Stimulated activated CD8-positive, alpha-beta memory T cell treated with anti-CD3 and anti-CD28 coated beads, Interleukin-4, amount 100 ng/mL, for 1 hour (primary cell): ENCODE measurements around the gene NFKBIE.

Experiments used
- DNase-seq, 2 donors: peaks; one replicate each; pipeline ENCODE4 v3.0.0-alpha.2; 2020; ENCODE audit warnings: low read depth in 2 of 2, low spot score in 1 of 2

NFKBIE gene

DNA sequence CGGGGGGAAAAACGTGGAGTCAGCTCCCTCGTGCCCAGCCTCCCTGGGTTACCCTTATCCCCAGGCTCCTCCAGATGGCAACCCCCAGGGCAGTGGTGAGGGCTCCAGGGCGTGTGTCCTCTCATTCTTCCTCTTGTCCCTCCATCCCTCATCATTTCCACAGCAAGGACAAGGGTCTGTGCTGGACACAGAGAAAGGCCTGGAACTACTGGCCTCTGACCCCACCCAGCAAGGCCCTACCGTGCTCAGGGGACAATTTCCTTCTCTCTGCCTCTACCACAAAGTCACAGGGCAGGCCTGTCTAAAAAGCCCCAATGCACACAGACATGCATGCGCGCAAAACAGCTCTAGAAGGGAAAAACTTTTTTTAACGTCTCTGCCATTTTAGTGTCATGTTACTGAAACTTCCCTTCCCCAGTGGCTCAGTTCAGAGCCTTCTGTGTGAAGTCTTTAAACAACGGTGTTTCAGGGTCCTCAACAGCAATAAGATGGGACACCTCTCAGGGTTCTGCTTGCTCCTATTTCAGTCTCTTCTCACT lies 7.0 kb downstream of the NFKBIE start:
- DNase-seq = no peak

GRCh38 chr6:44257753-44258324 lies 7.5 kb downstream of the NFKBIE start:
- no peak for DNase-seq

DNA sequence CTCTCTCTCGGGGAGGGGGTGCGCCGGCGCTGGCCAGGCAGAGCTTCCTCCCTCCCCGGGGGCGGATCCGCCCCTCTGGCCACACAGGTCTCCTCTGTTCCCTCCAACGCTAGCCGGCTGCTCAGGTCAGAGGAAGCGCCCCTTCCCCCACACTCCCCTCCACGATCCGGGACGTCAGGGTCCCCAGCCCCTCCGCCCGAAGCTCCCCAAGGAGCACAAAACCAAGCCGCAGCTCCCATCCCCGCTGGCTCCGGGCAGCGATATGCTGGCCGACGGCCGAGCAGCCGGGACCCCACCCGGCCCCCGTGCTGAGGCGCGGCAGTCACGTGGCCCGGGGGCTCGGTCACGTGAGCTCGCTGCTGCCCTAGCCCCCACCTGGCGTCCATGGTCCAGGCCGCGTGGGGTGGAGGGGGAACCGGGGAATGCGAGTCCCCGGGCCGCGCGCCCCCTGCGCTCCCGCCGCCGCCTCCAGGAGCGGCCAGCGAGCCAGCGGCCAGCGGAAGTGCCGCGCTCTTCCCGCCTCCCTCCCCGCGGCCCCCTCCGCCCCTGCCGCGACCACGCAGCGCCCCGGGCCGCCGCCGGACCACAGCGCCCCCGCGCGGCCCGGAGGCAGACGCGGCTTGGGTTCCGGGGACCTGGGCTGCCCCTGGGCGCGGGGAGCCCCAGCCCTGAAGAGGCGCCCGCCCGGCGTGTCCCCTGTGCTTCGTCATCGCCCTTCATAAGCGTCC lies 8.2 kb downstream of the NFKBIE start, which contains the start of gene SLC35B2:
SLC35B2 (minus strand) TSS at position 504 of the 728 bp plus-strand sequence; CDS start at position 386, 118 bp downstream.
- DNase-seq = peak in 1 of 2 donors; percentile 42

DNA sequence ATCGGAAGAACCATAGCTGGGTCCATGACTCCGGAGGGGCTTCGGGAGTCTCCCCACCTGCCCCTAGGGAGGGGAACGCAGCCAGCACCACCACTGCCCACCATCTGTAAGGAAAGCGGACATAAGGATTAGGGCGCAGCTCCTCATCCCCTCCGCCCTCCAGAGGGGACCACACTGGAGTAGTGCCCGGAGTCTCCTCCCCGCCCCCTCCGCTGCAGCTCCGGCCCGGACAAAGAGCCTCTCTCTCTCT lies 8.7 kb downstream of the NFKBIE start:
- no peak for DNase-seq

DNA sequence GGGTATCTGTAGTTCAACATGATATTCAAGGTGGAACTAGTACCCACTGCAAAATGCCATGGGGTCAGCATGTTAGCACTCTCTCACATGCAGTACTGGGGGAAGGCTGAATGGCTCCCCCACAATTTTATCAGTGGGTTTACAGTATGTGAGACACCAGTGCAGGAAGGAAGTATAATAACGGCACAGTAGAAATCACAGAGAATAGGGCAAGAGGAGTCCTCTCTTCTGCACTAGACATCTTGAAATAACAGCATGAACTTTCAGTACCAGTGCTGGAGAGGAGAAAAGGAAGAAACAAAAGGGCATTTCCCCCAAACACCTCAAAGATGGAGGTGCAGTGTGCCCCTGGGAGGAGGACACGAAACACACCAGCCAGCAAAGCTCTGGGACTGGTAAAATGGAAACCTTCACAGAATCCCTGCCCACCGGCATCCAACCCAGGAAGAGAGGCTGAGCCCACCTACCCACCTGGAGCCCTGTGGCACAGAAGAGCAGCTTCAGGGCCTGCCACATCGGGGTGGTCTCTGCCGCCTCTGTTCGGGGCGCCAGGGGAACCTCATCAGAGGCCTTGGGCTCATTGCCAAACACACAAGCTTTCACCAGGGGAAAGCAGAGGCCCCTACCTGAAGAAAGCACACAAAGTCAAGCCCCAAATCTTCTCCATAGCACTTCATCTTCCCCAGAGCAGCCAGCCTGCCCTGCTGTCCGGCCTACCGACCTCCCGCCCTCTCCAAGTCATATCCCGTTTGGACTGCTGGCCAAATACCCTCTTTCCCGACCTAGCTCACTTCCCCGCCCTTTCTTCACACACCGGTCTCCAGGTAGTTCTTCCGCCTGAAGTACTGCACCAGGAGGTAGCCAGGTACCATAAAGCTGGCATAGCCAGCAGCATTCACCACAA lies 9.2 kb downstream of the NFKBIE start:
- DNase-seq = no peak

DNA sequence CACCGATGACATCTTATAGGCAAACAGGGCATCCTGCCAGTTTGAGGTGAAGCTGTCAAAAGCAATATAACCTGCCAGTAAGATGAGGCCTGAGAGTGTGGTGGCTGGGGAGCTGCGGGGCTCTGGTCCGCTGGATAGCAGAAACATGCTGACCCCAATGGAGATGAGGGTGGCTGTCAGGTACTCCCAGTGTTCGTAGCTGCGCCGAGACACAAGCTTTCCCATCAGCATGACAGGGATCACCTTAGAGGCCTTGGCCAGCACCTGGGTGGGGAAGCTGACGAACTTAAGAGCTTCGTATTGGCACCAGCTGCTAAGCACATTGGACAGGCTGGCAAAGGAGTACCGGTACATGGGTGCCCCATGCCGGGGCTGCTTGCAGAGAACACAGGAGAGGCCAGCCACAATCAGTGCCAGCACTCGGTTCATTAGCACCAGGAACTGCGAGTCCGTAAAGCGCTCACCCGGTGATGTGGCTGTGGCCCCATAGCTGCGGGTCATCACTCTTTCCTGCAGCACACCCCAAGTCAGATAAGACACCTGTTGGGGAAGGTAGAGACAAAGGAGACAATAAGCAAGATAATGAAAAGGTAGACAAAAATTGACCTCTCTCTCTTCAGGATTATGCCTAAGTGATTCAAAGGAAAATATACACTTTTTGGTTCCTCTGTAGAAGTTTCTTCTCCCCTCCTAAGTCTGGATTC lies 10.1 kb downstream of the NFKBIE start:
- no peak for DNase-seq

- DNase-seq = no peak
These were observed 10.9 kb downstream of the NFKBIE start for GRCh38 chr6:44254191-44255104.

DNA sequence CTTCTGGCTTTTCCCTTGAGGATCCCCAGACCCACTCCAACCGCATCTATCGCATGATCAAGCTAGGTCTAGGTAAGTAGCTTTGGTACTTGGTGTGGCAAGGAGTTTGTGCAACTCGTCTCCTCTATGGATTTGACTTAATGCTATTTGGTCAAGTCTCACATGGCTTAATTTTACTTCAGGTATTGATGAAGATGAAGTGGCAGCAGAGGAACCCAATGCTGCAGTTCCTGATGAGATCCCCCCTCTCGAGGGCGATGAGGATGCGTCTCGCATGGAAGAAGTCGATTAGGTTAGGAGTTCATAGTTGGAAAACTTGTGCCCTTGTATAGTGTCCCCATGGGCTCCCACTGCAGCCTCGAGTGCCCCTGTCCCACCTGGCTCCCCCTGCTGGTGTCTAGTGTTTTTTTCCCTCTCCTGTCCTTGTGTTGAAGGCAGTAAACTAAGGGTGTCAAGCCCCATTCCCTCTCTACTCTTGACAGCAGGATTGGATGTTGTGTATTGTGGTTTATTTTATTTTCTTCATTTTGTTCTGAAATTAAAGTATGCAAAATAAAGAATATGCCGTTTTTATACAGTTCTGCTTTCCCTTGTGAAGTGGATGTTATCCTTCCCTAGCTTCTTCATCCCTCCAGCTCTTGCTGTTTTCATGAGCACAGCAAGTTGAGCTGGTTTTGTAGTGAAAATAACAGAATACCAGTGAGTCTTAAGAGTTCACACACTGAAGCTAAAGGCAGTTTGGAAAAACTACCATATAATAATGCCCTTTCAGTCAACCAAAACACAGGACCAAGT lies 11.8 kb downstream of the NFKBIE start:
- DNase-seq = no peak

GRCh38 chr6:44251576-44252524 lies 13.5 kb downstream of the NFKBIE start:
- no peak for DNase-seq

GRCh38 chr6:44250718-44251123 lies 14.6 kb downstream of the NFKBIE start:
- DNase-seq = no peak

DNA sequence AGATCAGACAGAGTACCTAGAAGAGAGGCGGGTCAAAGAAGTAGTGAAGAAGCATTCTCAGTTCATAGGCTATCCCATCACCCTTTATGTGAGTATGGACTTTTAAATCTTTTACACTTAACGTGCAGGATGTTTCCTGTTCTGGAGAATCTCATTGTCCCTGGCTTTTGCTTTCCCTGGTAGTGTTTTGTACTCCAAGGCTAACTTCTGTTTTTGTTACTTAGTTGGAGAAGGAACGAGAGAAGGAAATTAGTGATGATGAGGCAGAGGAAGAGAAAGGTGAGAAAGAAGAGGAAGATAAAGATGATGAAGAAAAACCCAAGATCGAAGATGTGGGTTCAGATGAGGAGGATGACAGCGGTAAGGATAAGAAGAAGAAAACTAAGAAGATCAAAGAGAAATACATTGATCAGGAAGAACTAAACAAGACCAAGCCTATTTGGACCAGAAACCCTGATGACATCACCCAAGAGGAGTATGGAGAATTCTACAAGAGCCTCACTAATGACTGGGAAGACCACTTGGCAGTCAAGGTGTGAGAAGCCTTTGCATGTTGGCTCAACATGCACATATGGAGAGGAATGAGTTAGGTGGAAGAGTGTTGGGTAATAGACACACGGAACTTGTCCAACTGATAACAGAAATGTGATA lies 15.2 kb downstream of the NFKBIE start:
- no peak for DNase-seq

DNA sequence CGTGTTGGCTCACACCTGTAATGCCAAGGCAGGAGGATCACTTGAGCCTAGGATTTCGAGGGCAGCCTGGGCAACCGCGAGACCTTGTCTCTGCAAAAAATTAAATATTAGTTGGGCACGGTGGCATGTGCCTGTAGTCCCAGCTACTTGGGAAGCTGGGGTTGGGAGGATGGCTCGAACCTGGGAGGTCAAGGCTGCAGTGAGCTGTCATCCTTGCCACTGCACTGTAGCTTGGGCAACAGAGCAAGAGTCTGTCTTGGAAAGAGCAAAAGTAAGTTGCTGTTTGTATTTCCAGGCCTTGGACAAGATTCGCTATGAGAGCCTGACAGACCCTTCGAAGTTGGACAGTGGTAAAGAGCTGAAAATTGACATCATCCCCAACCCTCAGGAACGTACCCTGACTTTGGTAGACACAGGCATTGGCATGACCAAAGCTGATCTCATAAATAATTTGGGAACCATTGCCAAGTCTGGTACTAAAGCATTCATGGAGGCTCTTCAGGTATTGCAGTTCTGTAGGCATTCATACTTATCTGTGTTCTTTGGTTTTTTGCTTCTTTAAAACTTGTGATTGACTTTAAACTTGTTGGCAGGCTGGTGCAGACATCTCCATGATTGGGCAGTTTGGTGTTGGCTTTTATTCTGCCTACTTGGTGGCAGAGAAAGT lies 16.1 kb downstream of the NFKBIE start:
- no peak for DNase-seq

DNA sequence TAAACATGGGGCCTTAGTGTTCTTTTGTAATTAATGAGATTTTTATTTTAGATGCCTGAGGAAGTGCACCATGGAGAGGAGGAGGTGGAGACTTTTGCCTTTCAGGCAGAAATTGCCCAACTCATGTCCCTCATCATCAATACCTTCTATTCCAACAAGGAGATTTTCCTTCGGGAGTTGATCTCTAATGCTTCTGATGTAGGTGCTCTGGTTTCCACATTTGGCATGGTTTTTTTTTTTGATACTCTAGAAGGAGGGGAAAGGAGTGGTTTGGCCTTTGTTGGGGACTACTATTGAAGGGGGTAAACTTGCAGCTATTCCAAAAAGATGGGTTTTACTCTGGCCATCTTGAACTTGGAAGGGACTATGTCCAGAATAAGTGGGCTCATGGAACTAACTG lies 16.8 kb downstream of the NFKBIE start:
- DNase-seq = no peak

GRCh38 chr6:44247338-44248302 lies 17.7 kb downstream of the NFKBIE start:
- DNase-seq = peak; percentile 81 to 85

GRCh38 chr6:44246663-44247337 lies 18.6 kb downstream of the NFKBIE start, which contains the start of gene HSP90AB1:
TSS of gene HSP90AB1 (plus strand) at chr6:44247101. CDS start at chr6:44248630, 1,529 bp downstream.
- DNase-seq = peak; percentile 87 to 89
